Measurements from ENCODE around the gene ZNF575.

ZNF575 gene

DNA sequence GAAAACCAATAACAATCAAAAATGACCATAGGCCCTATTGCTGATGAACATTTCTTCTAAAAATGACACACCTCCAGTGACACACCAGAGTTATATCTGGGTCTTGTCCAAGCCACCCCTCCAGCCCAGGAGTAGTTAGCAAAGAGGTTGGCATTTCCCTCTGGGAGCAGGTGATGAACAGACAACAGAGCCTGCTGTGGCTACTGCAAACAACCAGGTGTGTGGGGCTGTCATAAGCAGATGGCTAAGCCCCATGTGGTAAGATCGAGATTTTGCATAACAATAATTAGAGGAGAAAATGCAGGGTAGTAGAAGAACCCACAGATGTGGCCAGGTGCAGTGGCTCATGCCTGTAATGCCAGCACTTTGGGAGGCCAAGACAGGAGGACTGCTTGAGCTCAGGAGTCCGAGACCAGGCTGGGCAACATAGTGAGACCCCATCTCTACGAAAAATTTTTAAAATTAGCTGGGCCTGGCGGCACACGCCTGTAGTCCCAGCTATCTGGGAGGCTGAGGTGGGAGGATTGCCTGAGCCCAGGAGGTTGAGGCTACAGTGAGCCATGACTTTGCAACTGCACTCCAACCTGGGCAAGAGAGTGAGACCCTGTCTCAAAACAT, 37.3 kb downstream of the ZNF575 start:
- in situ Hi-C loops (cut with MboI; ENCODE audit: low sequenced_read_pairs), result no loop called here

DNA sequence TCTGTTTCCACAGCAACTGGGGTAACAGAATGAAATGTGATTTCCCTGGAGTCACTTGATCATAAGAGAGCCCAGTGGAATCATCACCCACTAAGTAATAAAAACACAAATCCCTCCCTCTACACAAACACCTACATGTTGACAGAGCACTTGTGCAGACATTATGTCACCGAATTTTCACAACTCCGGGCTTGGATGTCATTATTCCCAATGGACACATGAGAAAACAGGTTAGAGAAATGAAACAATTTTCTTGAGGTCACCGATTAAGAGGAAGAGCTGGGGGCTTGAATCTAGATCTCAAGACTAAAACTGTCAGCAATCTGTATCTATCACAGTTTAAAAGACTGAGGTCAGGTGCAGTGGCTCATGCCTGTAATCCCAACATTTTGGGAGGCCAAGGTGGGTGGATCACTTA, 39.2 kb downstream of the ZNF575 start:
- in situ Hi-C loops (cut with MboI; ENCODE audit: low sequenced_read_pairs), result no loop called here

DNA sequence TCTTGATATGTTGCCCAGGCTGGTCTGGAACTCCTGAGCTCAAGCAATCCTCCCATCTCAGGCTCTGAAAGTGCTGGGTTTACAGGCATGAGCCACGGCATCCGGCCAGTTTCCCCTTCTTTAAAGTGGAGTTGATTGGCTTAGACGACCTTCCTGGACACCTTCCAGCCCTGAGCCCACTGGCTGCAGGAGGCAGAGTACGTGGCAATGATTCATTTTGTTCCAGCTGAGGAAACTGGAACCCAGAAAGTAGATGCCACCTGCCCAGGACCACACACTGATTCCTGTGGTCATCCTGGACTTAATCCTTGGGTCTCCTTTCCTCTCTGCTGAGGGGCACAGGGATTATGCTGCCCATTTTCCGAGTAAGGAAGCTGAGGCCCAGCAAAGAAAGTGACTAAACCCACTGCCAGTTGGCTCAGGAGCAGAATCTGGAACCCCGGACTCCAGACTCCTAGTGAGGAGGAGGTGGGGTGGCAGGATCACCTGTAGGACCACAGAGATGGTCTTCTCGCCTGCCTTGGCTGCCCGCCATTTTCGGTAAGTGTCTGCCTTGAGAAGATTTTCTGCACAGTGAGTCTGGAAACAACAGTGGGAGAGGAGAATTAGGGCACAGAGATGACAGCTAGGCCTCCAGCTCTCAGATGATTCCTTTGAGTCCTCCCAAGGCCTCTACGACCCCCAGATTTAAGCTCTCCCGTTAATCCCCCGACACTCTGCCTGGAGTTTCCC, 41.6 kb downstream of the ZNF575 start:
- in situ Hi-C loops (cut with MboI; ENCODE audit: low sequenced_read_pairs), result no loop called here

DNA sequence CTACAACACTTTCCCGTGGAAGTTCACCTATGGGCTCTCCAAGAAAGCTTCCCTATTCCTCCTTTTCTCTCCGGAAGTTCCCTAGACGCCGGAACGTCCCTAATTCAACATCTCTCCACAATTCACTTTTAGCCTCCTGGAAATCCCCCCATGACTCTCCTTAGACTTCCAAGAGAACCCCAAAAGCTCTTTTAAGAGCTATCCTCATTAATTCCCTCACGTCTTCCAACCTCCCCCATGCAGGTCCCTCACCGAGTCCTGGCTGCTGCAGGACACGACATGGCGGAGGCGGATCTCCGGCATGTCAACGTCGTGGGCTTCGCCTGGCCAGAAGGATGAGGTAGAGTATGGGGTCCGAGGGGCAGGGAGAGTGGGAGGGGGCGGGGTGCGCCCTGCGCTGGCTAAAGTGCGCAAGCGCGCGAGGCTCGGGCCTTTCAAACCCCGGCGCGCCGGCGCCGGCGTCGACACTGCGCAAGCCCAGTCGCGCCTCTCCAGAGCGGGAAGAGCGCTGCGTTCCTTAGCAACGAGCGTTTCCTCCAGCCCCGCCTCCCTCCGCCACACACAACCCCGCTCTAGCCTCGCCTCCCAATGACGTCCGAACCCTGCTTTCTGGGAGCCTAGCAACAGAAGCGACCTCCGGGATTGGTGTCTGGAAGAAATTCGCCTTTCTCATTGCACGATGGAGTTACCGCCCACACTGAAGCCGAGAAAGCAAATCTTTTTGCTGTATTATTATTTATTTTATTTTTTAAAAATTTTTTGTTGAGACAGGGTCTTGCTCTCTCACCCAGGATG, 42.4 kb downstream of the ZNF575 start, which contains the start of the genes PINLYP and XRCC1:
TSS of gene PINLYP (plus strand) at position 646 of the 795 bp plus-strand sequence. CDS start 1,391 bp downstream, outside the sequence.
TSS of gene XRCC1 (minus strand) at position 372 of the 795 bp plus-strand sequence. CDS start at position 303, 69 bp downstream.
- in situ Hi-C loops (cut with MboI; ENCODE audit: low sequenced_read_pairs), result no loop called here

DNA sequence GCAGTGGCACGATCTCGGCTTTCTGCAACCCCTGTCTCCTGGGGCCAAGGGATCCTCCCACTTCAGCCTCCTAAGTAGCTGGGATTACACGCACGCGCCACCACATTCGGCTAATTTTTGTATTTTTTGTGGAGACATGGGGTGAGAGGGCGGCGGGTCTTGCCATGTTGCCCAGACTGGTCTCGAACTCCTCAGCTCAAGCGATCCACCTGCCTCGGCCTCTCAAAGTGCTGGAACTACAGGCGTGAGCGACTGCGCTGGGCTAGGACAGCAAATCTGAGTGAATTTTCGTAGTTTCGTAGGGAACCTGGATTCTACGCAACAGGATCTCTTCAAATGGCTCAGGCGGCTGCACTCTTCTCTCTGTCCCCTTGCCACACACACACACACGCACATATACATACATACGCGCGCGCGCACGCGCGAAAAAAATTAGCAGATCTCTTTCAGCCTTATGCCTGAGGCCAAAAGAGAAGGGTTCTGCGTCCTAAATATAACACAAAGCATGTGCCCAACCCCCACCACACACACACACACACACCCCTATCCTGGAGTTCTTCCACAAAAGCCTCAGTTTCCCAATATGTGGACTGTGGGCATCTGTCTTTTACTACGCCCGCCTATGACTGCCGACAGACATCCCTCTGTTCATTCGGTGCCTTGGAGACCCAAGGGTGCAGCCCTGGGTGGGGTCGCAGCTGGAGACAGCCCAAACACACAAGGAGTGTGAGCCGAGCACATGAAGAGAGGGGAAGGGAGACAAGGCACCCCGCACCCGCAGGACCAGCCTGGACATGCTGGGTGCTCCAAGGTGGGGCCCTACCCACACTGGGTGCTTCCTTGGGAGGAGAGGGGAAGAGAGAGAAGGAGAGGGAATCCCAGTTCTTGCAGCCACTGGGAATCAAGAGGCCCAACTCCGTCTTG, 43.2 kb downstream of the ZNF575 start:
- in situ Hi-C loops (cut with MboI; ENCODE audit: low sequenced_read_pairs), result no loop called here

DNA sequence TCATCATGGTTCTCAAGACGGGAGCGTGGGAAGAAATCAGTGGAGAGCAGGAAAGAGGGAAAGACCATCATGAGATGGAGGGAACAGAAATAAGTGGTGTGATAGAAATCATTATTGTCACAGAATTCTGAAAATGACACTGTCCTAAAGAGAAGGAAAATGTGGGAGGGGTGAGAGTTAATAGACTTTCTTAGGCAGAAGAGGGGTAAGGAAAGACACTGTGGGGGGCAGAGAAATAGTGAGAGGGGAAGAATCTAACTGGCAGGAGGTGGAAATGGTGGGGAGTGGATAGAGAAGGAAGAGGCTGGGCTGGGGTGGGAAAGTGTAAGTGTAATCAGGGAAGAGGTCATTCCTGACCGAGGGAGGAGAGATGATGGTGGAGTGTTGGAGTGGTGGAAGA, 45.8 kb downstream of the ZNF575 start:
- in situ Hi-C loops (cut with MboI; ENCODE audit: low sequenced_read_pairs), result no loop called here

DNA sequence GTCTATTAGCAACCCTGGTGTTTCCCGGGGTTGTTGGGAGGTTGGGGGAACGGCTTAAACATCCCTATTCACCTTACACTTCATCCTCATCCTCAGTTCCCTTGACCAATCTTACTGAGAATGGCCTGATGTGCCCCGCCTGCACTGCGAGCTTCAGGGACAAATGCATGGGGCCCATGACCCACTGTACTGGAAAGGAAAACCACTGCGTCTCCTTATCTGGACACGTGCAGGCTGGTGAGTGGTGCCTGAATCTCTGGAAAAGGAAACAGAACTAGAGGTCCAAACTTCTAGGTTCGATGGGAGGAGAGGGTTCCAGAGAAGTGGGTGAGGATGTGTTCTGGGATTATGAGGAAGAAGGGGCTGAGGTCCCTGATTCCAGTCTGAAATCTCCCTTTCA, 48.5 kb downstream of the ZNF575 start:
- in situ Hi-C loops (cut with MboI; ENCODE audit: low sequenced_read_pairs), result no loop called here

DNA sequence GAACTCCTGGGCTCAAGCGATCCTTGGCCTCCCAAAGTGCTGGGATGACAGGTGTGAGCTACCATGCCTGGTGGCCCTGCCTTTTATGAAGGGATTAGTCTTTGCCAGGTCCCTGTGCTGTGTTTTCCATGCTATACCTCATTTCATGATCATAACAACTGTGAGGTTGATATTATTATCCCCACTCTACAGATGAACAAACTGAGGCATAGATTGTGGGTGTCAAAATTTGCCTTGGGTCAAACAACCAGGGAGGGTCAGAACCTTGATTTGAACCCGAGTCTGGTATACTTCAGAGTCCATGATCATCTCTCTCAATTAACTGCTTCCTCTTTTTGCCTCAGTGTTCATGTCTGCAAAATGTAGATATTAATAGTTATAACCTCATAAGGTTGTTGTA, 49.5 kb downstream of the ZNF575 start:
- in situ Hi-C loops (cut with MboI; ENCODE audit: low sequenced_read_pairs), result no loop called here

DNA sequence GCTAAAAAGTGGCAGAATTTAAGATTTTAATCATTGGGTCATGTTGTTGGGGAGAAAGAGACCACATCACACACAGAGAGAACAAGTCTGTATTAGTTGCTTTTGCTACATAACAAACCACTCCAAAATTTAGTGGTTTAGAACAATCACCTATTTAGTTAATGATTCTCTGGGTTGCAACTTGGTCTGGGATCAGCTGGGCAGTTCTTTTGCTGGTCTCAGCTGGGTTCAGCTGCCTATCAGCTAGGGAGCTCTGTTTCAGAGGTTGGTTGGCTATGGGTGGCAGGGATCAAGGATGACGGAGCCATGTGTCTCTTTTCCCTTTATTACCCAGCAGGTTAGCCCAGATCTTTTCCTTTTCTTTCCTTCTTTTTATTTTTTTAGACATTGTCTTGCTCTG, 51.5 kb downstream of the ZNF575 start:
- in situ Hi-C loops (cut with MboI; ENCODE audit: low sequenced_read_pairs), result no loop called here
